Right lobe of liver (tissue), 6 donors: ENCODE data around the gene MTREX. TPM values are rescaled to one million over a fixed set of nuclear protein-coding genes. Genes with fewer than 3 reads are reported as not detected.

ENCODE experiments used
- ATAC-seq, 4 donors: fragments of 200-7000 bp; cut with Tn5 transposase; one replicate each; pipeline ENCODE4 v1.9.1; 2020; ENCODE audit warnings: mild to moderate bottlenecking in 4 of 4, moderate library complexity in 4 of 4
- DNase-seq, 3 donors: peaks; one replicate each; pipeline ENCODE4 v3.0.0-alpha.2; 2020
- H3K27ac ChIP-seq, 3 donors: fragments of 200-600 bp; one replicate each; pipeline ENCODE4 v1.8.0; 2022
- H3K27me3 ChIP-seq, 2 donors: fragments of 200-600 bp; one replicate each; pipeline ENCODE4 v1.8.0; 2022
- H3K36me3 ChIP-seq, 4 donors: fragments of 200-600 bp; sonication (generic) in 1 of 4; one replicate each; pipeline versions ENCODE4 v1.5.1 to v1.8.0; 2017 to 2022; ENCODE audit warnings: control low read depth in 1 of 4
- H3K4me1 ChIP-seq, 4 donors: fragments of 200-600 bp; sonication (generic) in 1 of 4; one replicate each; pipeline versions ENCODE4 v1.5.1 to v1.8.0; 2017 to 2022; ENCODE audit warnings: control low read depth in 1 of 4
- H3K4me3 ChIP-seq, 3 donors: fragments of 200-600 bp; one replicate each; pipeline ENCODE4 v1.8.0; 2022
- H3K9me3 ChIP-seq, 4 donors: fragments of 200-600 bp; sonication (generic) in 1 of 4; one replicate each; pipeline versions ENCODE4 v1.5.1 to v1.8.0; 2017 to 2022; ENCODE audit warnings: control low read depth in 1 of 4
- POLR2A ChIP-seq: fragments of 450-650 bp; IDR thresholded peaks from one replicate; pipeline ENCODE4 v1.6.1; 2017; ENCODE audit warnings: antibody characterized with exemption, mild to moderate bottlenecking
- WGBS: methylation state at CpG from one replicate; pipeline ENCODE4 v1.1.6; 2018; ENCODE audit warnings: low coverage, low lambda C conversion rate; ENCODE audit not compliant: insufficient coverage; ENCODE audit errors: missing lambda C conversion rate; 5-methylcytosine and 5-hydroxymethylcytosine counted together
- intact Hi-C, 2 donors: fragments of 100-400 bp; cut with DNase I; formaldehyde crosslinking; loops; one replicate each; pipeline versions ENCODE4 v1.11.2 to v1.14.1; 2022
- total RNA-seq, 6 experiments: library from RNA; depleted of rRNA in 2 of 6; stranded (reverse); fragments of >200 nt in 2 of 6; fragmentation: NEBNext Ultra II Directional in 3 of 6; extraction: Animal tissue kit (Norgen Biotek cat#: 25700) in 3 of 6; gene quantifications; one replicate each; pipeline versions ENCODE4 v1.1.0 to v1.2.4, GENCODE V29; 2016 to 2023
- TF ChIP-seq, protein P1 (sequence below), 4 donors: fragments of 200-600 bp in 3 of 4; fragments of 450-650 bp in 1 of 4; IDR thresholded peaks; one replicate each; pipeline versions ENCODE4 v1.5.1 to v1.8.0; 2016 to 2022; ENCODE audit warnings: antibody characterized with exemption in 4 of 4, mild to moderate bottlenecking in 2 of 4
- donor health status: DM: no; HTN: yes; CAD: no.
- donor health status: DM: no; HTN: no; CAD: no.
- donor health status: DM: no; HTN: no; CAD: no.
- donor health status: DM: no; HTN: yes; CAD: no.
- donor health status: DM: no; HTN: yes; CAD: no.

Gene MTREX
- total RNA-seq, 6 experiments from 2014 or later = 24.7 to 42.4 (median 31.9) TPM

DNA sequence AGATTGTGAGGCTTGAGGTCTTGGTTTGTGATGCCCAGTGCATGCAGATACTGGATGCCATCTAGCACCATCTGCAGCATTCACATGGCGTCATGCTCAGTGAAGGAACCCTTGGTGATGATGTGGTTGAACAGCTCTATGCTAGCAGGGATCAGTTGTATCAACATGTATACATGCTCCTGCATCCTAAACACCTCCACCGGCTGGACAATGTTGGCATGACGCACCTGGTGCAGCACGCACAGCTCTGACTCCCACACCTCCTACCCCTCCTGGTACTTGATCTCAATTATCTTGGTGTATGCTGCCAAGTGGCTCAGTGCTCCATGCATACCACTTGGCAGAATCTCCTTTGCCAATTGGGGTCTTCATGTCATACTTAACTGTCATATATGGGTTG, 49.1 kb downstream of the MTREX start:
- DNase-seq (no peak), ATAC-seq (peak in 2 of 4 donors; percentile 11 to 18)
- H3K27me3 ChIP-seq = no peaks in the 10 kb centered on the region
- H3K36me3 ChIP-seq = peaks cover 0 to 34% (median 2%) of the 10 kb centered on the region in 4 donors
- intact Hi-C loops = no loop called here
- no peaks in the 10 kb centered on the region for H3K4me1 ChIP-seq
- TF ChIP-seq POLR2A = no peak
- TF ChIP-seq, protein P1, sequence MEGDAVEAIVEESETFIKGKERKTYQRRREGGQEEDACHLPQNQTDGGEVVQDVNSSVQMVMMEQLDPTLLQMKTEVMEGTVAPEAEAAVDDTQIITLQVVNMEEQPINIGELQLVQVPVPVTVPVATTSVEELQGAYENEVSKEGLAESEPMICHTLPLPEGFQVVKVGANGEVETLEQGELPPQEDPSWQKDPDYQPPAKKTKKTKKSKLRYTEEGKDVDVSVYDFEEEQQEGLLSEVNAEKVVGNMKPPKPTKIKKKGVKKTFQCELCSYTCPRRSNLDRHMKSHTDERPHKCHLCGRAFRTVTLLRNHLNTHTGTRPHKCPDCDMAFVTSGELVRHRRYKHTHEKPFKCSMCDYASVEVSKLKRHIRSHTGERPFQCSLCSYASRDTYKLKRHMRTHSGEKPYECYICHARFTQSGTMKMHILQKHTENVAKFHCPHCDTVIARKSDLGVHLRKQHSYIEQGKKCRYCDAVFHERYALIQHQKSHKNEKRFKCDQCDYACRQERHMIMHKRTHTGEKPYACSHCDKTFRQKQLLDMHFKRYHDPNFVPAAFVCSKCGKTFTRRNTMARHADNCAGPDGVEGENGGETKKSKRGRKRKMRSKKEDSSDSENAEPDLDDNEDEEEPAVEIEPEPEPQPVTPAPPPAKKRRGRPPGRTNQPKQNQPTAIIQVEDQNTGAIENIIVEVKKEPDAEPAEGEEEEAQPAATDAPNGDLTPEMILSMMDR (IDR thresholded peaks at IDR 0.05) = no peak
- no peak overlapping the region for H3K27ac ChIP-seq
- WGBS = no CpG with 5 or more reads among the region's 4 CpGs
- H3K9me3 ChIP-seq = no peaks in the 10 kb centered on the region
- no peak overlapping the region for H3K4me3 ChIP-seq

DNA sequence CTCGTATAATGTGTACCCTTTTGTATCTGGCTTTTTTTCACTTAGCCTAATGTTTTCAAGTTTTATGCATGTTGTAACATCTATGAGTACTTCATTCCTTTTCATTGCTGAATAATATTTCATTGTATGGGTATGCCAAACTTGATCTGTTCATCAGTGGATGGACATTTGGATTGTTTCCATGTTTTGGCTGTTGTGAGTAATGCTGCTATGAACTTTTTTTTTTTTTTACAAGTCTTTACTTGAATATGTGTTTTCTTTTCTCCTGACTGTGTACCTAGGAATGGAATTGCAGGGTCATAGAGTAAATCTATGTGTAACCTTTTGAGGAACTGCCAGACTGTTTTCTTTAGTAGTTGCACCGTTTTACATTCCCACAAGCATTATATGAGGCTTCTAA, 52.4 kb downstream of the MTREX start:
- H3K36me3 ChIP-seq = peaks cover 0 to 13% (median 2%) of the 10 kb centered on the region in 4 donors
- 85% methylated on average over 2 of the region's 2 CpGs for WGBS

DNA sequence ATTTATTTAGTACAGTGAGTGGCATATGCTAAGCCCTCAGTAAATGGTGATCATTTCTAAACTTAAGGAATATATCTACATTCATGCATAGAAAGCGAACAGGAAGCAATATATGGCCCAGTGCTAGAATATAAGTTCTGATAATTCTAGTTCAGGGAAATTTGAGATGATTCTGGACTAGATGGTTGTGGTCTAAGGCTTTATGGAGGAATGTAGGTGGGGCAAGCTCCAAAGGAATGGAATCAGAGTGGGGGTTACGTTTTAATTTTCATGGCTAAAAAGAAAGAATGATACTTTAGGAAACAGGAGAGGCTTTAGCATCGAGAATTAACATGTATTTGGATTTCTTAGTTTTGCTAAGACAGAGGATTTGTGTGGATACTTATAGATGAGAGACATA, 56.1 kb downstream of the MTREX start:
- peaks cover 0 to 20% (median 3%) of the 10 kb centered on the region in 4 donors for H3K4me1 ChIP-seq
- no peak overlapping the region for H3K4me3 ChIP-seq
- TF ChIP-seq POLR2A = no peak
- TF ChIP-seq, protein P1 (IDR thresholded peaks at IDR 0.05) = no peak
- no peaks in the 10 kb centered on the region for H3K9me3 ChIP-seq
- DNase-seq (no peak), ATAC-seq (no peak)
- H3K27me3 ChIP-seq = no peaks in the 10 kb centered on the region
- 82% methylated on average over 3 of the region's 3 CpGs for WGBS
- H3K27ac ChIP-seq = peak overlapping the region in 2 of 3 donors; percentile 50 to 69
- H3K36me3 ChIP-seq = peaks cover 0 to 16% (median 2%) of the 10 kb centered on the region in 4 donors
- intact Hi-C loops = no loop called here

More for the DNA sequence above, 52.4 kb downstream of the MTREX start:
- no peak for ATAC-seq
- Histone ChIP-seq H3K4me1 (peaks cover 0 to 16% (median 3%) of the 10 kb centered on the region in 4 donors), H3K9me3 (no peaks in the 10 kb centered on the region), H3K4me3 (no peak overlapping the region), H3K27ac (no peak overlapping the region), H3K27me3 (no peaks in the 10 kb centered on the region)
- intact Hi-C loops = no loop called here
- DNase-seq = no peak
- TF ChIP-seq, protein P1 (IDR thresholded peaks at IDR 0.05) = no peak
- no peak for TF ChIP-seq POLR2A

DNA sequence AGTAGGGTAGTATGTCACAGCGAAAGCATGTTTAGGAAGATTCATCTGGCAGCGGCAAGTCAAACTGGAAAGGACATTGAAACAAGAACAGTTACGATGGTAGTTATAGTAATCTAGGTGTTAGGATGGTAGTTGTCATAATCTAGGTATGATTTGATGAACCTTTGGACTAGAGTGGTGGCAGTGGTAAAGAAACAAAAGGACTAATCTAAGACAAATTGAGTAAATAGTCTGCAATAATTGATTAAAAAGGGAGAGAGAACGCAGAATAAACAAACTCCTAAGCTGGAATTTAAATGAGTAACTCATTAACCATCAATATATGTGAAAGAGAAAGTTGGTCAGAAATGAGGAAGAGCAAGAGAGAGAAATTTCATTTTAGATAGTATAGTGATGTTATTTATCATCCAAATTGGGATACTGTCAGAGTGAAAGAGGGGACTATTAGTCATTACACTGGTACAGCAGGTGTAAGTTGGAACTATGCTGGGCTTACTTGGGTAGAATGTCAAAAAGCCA, 56.8 kb downstream of the MTREX start:
- Histone ChIP-seq H3K9me3 (no peaks in the 10 kb centered on the region), H3K4me3 (peak overlapping the region in 2 of 3 donors; percentile 15 to 21), H3K36me3 (peaks cover 0 to 11% (median 2%) of the 10 kb centered on the region in 4 donors), H3K4me1 (peaks cover 0 to 20% (median 3%) of the 10 kb centered on the region in 4 donors), H3K27me3 (no peaks in the 10 kb centered on the region), H3K27ac (peak overlapping the region; percentile 7 to 69 (median 50))
- intact Hi-C loops = no loop called here
- DNase-seq (no peak), ATAC-seq (peak; percentile 57 to 87 (median 78))
- TF ChIP-seq, protein P1 (IDR thresholded peaks at IDR 0.05) = no peak
- 15% methylated on average over 4 of the region's 4 CpGs for WGBS
